CD4-positive, alpha-beta T cell treated with Interleukin-17A for 1 hour (primary cell): ENCODE results near the gene AP1S1.
"Not testable (repeated sequence)": the region's sequence is repeated elsewhere in the genome, so short reads cannot be mapped to it uniquely, and the experiment has no call there.

Source experiments
- DNase-seq: peaks from one replicate; pipeline ENCODE4 v3.0.0-alpha.2; 2020

AP1S1 gene

GRCh38 chr7:101171442-101171837, 17.2 kb downstream of the AP1S1 start:
- no peak for DNase-seq

- peak; percentile 23 for DNase-seq
Observed at GRCh38 chr7:101172005-101172853, 18.0 kb downstream of the AP1S1 start.

DNA sequence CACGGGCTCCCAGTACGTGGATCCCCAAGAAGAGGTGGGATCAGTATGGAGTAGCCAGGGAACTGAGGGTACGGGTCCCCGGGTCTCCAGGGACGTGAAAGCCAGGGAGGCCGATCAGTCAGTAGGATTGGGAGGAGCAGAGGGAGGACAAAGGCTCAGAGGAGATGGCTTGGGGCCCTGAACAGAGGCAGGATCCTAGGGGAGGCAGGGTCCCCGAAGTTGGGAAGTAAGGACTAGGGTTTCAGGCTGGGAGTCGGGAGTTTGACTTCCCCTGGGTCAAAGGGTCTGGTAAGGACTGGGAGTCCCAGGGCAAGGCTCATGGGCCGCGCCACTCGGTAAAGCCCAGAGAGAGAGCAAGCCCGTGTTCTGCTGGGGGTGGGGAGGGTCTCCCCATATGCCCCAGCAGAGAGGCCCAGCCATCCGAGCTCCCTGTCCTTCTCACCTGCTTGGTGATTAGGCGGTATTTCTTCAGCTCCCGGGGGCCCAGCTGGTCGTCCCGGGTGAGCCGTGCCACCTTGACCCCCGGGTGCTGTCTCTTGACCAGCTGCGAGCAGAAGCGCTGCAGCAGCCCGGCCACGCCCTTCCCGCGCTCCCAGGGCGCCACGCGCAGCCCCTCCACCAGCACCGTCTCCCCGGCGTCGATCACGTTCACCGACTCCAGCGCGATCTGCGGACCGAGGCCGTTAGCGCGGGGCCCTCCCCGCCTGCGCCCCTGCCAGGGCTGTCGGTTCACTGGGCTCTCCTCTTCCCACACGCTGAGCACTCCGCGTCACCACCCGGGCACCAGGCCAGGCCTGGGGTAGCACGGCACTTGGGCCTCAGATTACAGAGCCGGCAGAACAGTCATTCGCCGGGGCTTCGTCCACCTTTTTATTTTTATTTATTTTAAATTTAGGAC, 18.8 kb downstream of the AP1S1 start:
- DNase-seq, result no peak

DNA sequence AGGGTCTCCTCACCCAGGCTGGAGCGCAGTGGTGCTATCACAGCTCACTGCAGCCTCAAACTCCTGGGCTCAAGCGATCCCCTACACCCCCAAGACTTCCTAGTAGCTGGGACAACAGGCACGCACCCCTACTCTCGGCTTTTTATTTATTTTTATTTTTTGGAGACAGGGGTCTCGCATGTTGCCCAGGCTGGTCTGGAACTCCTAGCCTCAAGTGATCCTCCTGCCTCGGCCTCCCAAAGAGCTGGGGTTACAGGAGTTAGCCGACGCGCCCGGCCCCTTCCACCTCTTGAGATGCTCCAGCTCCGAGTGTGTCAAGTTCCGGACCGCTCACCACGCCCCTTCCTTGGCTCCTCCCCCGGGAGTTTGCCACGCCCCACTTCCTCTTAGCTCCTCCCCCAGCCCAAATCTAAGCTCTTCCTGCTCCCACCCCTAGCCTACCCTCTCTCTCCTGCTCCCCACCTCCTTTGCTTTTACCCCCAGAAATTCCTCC, 19.5 kb downstream of the AP1S1 start:
- peak; percentile 78 for DNase-seq

DNA sequence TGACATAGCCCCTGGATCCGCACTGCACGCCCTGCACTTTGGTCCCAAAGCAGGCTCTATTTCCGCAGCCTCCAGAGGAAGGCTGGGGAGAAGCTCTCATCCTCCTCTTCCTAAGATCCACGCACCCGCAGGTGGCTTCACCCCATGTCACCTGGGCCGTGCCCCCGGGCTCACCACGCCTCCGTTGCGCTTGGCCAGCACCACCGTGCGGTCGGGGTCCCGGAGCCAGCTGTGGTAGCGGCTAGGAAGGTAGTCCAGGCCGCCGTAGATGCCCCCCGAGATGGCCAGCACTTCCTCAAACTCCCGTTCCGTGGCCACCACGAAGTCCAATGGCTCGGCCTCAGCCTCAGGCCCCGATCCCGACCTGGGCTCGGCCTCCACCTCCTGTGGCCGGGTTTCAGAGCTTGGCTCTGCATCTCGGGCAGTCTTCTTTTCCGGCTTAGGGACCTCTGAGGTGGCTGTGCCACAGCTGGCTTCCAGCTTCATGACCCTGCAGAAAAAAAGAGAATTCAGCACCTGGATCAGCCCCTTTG, 20.1 kb downstream of the AP1S1 start:
- no peak for DNase-seq

DNA sequence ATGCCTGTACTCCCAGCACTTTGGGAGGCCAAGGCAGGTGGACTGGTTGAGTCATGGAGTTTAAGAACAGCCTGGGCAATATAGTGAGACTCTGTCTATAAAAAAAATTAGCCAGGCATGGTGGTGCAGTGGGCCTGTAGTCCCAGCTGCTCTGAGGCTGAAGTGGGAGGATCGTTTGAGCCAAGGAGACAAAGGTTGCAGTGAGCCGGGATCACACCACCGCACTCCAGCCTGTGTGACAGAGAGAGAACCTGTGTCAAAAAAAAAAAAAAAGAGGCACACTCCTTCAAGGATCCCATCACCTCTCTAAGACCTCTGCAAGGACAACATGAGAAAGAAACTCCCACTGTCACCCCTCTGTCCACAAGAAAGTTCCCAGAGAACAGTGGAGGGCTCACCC, 21.4 kb downstream of the AP1S1 start:
- no peak for DNase-seq

DNA sequence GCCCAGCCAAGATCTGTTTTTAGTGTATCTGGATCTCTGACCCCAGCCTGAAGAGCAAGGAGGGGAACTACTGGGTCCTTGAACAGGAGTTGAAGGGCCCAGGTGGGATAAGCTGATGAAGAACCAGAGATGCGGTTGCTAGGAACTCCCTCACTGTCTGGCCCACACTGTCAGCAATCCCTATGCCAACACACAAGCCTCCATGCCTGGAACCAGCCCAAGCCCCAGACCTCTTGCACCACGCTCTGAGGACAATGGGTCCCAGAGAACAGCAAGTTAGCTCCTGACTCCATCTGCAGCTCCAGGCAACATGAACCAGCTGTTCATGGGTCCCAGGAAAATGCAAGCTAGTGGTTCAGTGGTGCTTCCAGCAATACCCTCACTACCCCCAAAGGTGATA, 23.4 kb downstream of the AP1S1 start:
- no peak for DNase-seq

DNA sequence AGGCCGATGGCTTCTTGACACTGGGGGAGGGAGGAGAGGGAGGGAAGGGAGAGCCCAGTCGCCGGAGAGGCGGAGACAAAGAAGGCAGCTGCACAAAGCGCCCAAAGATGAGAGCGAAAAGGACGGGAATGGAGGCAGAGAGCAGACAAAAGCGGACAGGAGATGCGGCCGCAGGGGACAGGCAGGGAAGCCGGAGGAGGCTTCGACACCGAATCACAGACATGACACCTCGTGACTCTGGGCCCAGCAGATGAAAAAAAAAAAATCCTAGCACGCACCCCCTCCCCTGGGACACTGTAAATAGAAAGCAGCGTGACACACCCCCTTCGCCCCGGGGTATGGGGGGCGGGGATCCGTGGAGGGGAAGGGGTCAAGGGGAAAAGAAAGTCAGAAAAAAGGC, 24.8 kb downstream of the AP1S1 start:
- DNase-seq, result no peak

DNA sequence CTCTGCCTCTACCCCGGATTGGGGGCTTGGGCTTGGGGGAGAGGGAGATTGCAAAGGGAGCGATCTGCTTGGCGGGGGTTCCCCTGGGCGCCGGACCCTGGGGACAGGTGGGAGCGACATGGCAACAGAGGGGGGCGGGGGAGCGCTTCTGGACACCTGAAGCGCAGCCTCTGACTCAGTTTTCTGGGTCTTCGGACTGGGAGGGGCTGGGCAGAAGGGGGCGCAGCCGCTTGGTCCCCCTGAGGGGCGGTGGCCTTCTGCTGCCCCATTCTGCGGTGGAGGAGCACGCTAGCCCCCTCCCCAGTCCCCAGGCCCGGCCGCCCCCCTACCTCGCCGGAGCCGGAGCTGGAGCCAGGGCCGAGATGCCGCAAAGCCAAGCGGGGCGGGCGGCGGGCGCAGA, 25.4 kb downstream of the AP1S1 start:
- DNase-seq, result no peak

GRCh38 chr7:101180130-101180755, 26.0 kb downstream of the AP1S1 start, which contains the start of gene NAT16:
Gene NAT16, minus strand, starts transcription at chr7:101180293. Its CDS starts 5,486 bp downstream, at chr7:101174807.
- no peak for DNase-seq

- no peak for DNase-seq
Observed at GRCh38 chr7:101185258-101185839, 31.1 kb downstream of the AP1S1 start.

DNA sequence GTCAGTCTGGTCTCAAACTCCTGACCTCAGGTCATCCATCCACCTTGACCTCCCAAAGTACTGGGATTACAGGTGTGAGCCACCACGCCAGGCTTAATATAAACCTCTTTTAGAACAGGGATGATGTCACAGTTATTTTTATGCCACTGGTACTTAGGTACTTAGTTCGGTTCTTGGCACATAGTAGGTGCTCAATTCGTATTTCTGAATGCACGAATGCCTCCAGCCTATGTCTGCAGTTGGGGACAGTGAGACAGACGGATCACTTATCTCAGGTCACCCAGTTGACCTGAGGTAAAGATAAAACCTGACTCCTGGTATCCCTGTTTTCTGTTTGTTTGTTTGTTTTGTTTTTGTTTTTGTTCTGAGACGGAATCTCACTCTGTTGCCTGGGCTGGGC, 31.9 kb downstream of the AP1S1 start:
- no peak for DNase-seq

DNA sequence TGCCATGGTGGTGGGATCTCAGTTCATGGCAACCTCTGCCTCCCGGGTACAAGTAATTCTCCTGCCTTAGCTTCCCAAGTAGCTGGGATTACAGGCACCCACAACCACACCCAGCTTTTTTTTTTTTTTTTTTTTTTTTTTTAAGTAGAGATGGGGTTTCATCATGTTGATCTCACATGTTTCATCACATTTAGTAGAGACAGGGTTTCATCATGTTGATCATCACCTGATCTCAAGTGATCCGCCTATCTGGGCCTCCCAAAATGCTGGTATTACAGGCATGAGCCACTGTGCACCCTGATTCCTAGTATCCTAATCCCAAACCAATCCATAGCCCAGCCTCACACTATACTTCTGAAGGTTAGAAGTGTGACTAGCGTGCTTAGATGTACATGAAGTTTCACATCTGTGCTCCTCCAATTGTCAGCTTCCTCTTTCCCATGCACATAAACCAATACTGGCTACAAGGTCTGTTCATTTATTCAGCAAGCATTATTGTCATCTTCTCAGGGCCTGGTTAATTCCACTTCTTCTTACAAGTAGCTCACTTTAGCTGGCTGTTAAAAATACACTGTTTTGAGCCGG, 32.7 kb downstream of the AP1S1 start:
- DNase-seq, result no peak

DNA sequence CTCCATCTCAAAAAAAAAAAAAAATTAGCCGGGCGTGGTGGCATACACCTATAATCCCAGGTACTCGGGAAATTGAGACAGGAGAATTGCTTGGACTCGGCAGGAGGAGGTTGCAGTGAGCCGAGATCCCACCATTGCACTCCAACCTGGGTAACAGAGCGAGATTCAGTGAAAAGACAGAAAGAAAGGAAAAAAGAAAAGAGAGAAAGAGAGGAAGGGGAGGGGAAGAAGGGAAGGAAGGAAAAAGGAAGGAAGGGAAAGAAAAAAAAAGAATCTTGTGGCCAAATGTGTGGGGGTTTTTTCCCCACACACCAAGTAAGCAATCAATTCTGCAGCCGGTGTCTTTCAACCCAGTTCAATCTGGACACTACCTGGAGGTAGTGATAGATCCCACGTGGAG, 34.8 kb downstream of the AP1S1 start:
- no peak for DNase-seq

- no peak for DNase-seq
Observed at GRCh38 chr7:101195884-101196283, 41.6 kb downstream of the AP1S1 start.

DNA sequence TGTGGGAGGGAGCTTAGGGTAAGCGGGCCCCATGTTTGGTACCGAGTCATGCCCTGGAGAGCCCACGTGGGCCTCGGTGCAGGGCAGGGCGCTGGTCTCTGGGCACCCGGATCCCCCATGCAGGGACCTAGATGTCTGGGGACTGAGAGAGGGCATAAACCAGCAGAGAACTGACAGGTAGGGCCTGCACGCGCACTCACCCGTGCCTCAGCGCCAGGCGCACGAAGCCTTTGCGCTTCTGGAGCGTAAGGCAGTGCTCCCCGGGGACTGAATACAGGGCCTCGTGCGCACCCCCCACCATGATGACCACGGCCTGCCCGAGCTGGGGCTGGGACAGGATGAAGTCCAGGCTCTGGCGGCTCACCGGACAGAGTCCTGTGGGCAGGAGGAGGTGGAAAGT, 43.7 kb downstream of the AP1S1 start:
- DNase-seq, result no peak

DNA sequence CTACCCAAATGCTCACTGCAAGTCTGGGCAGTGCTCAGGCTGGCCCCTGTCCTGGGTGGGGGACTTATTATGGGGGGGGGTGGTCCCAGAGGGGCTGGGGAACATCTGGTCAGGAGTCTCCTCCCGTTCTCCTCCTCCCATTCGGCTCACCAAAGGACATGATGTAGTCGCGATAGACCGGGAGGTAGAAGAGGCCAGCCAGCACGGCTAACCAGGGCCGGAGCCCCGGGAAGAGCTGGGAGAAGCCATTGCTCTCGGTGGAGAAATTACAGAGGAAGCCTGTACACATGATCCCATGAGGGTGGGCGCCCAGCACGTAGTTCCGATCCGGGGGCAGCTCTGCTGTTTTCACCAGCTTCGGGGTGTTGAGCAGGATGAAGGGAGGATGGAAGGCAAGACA, 44.2 kb downstream of the AP1S1 start:
- DNase-seq, result no peak

GRCh38 chr7:101199522-101199921, 45.2 kb downstream of the AP1S1 start:
- DNase-seq, result not testable (repeated sequence)

DNA sequence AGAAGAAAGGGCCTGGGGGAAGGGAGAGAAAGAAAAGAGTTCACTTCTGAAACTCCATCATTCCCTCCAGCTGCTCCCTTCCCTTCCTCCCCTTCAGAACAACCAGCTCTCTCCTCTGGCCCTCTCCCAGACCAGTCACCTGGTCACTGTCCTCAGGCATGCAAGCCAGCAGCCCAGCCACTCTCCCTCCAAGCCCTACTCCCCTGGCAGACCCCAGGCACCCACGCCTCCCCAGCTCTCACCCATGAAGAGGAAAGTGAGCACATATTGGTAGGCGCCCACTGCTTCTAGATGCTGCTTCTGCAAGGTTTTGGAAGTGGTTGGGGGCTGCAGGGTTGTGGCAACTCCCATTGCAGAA, 46.2 kb downstream of the AP1S1 start:
- no peak for DNase-seq

DNA sequence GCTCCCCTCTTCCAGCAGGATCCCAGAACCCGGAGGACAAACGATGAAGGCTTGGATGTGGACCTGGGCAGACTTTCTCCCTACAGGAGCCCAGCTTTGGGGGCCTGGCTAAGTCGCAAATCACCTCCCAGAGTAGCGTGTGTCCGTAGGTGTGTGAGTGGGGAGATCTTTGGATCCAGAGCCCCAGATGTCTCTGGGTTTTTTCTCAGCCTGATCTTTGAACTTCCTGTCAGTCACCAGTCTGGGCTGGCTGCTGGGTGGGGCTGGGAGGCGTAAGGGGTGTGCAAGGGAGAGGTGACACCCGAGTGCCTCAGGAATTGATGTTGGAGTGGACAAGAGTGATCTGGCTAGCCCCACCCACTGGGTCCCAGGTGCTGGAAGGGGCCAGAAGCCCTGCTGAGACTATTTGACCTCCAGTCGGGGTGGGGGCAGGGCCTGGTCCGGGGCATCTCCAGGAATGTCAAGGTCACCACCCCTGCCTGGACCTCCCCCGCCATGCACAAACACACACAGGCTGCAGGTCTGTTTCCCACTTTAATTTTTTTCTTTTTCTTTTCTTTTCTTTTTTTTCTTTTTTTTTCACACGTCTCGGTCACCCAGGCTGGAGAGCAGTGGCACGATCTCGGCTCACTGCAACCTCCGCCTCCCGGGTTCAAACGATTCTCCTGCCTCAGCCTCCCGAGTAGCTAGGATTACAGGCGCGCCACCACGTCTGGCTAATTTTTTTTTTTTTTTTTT, 46.8 kb downstream of the AP1S1 start, which contains the start of gene MOGAT3:
Gene MOGAT3 (minus strand): TSS at position 175 of the 738 bp plus-strand sequence. CDS start 182 bp downstream, outside the sequence.
- no peak for DNase-seq
